Fibroblast of lung (primary cell): Measurements from ENCODE around the gene CTSG. TPM values are rescaled to one million over a fixed set of nuclear protein-coding genes. Genes with fewer than 3 reads are reported as not detected.

Experiments
- DNase-seq, 2 donors: peaks; one replicate each; pipeline versions ENCODE4 v3.0.0 to v3.0.0-alpha.2; 2010; ENCODE audit warnings: low read depth in 2 of 2
- H2AFZ ChIP-seq: 2 replicates; pipeline ENCODE4 v1.5.1; 2012; ENCODE audit warnings: low read length, control low read depth, inconsistent platforms
- H3K27ac ChIP-seq: 2 replicates; pipeline ENCODE4 v1.5.1; 2011; ENCODE audit warnings: low read length, control low read depth; ENCODE audit not compliant: insufficient read depth
- H3K27me3 ChIP-seq: 2 replicates; pipeline ENCODE4 v1.5.1; 2011; ENCODE audit warnings: mild to moderate bottlenecking, low read length; ENCODE audit not compliant: control insufficient read depth, insufficient read depth
- H3K36me3 ChIP-seq: 2 replicates; pipeline ENCODE4 v1.5.1; 2011; ENCODE audit warnings: low read length; ENCODE audit not compliant: control insufficient read depth, insufficient read depth
- H3K4me1 ChIP-seq: 2 replicates; pipeline ENCODE4 v1.5.1; 2011; ENCODE audit warnings: low read length; ENCODE audit not compliant: control insufficient read depth, insufficient read depth; ENCODE audit errors: extremely low read depth
- H3K4me2 ChIP-seq: 2 replicates; pipeline ENCODE4 v1.5.1; 2011; ENCODE audit warnings: low read length, control low read depth; ENCODE audit not compliant: insufficient read depth; ENCODE audit errors: extremely low read depth
- H3K4me3 ChIP-seq, 4 experiments: fragments of 200-600 bp in 1 of 4; sonication (generic) in 1 of 4; replicated peaks in 1 of 4; 2 replicates each; pipeline ENCODE4 v1.5.1; 2011 to 2016; ENCODE audit warnings: low read length in 4 of 4, low read depth in 3 of 4, mild to moderate bottlenecking in 3 of 4, control low read depth in 2 of 4, inconsistent platforms in 1 of 4, mixed read lengths in 1 of 4; ENCODE audit not compliant: insufficient read depth in 1 of 4; ENCODE audit errors: control extremely low read depth in 1 of 4
- H3K79me2 ChIP-seq: 2 replicates; pipeline ENCODE4 v1.5.1; 2012; ENCODE audit warnings: mild to moderate bottlenecking, low read length, inconsistent platforms; ENCODE audit not compliant: control insufficient read depth, insufficient read depth
- H3K9ac ChIP-seq: 2 replicates; pipeline ENCODE4 v1.5.1; 2011; ENCODE audit warnings: mild to moderate bottlenecking, low read length, control low read depth; ENCODE audit not compliant: insufficient read depth
- H3K9me3 ChIP-seq: 2 replicates; pipeline ENCODE4 v1.5.1; 2012; ENCODE audit warnings: low read depth, low read length; ENCODE audit not compliant: control insufficient read depth, insufficient read depth
- H4K20me1 ChIP-seq: 2 replicates; pipeline ENCODE4 v1.5.1; 2011; ENCODE audit warnings: low read length; ENCODE audit not compliant: control insufficient read depth, insufficient read depth; ENCODE audit errors: extremely low read depth
- CTCF ChIP-seq, 2 donors: IDR thresholded peaks in 1 of 2; conservative IDR thresholded peaks in 1 of 2; 1 replicate in 1 of 2; 2 replicates in 1 of 2; pipeline ENCODE4 v1.5.1; 2011 to 2012; ENCODE audit warnings: low read length in 2 of 2, control low read depth in 1 of 2, inconsistent platforms in 1 of 2, low read depth in 1 of 2, mild to moderate bottlenecking in 1 of 2
- EZH2 ChIP-seq: IDR thresholded peaks from 2 replicates; pipeline ENCODE4 v1.5.1; 2012; ENCODE audit warnings: low read length, control low read depth, mild to moderate bottlenecking; ENCODE audit errors: missing control alignments
- polyA plus RNA-seq, 2 donors: library from polyadenylated mRNA; depleted of rRNA in 1 of 2; stranded (reverse) in 1 of 2; unstranded in 1 of 2; fragments of >200 nt; gene quantifications; 2 replicates each; pipeline ENCODE4 v1.2.1, GENCODE V29; 2011 to 2012; ENCODE audit warnings: missing spikeins in 1 of 2
- total RNA-seq: library from RNA; depleted of rRNA; stranded (reverse); fragments of >200 nt; gene quantifications from 2 replicates; pipeline ENCODE4 v1.2.1, GENCODE V29; 2014

Gene CTSG
- total and polyA plus RNA-seq, 2 donors (not counting 1 experiment from before 2014, with no cell fraction given) = not detected

- DNase-seq = no peak
- H3K27me3 ChIP-seq = no peaks in the 10 kb centered on the region
- H3K79me2 ChIP-seq = no peaks in the 10 kb centered on the region
- no peaks in the 10 kb centered on the region for H4K20me1 ChIP-seq
- no peaks in the 10 kb centered on the region for H3K36me3 ChIP-seq
- H3K9me3 ChIP-seq = no peaks in the 10 kb centered on the region
- no peak overlapping the region for H3K4me3 ChIP-seq
- H3K27ac ChIP-seq = no peak overlapping the region
- TF ChIP-seq CTCF (conservative IDR thresholded peaks at IDR 0.05 in 1 of 2, IDR thresholded peaks at IDR 0.05 in 1 of 2; ENCODE audit: low read depth in 1 of 2, low read length in 2 of 2) (no peak), EZH2 (no peak)
- no peak overlapping the region for H3K9ac ChIP-seq
- H3K4me1 ChIP-seq = no peaks in the 10 kb centered on the region
- H2AFZ ChIP-seq = no peak overlapping the region
- no peak overlapping the region for H3K4me2 ChIP-seq
These were observed 31.0 kb upstream of the CTSG start for GRCh38 chr14:24607081-24607480.

GRCh38 chr14:24606297-24606696 is 30.2 kb upstream of the CTSG start:
- no peak for DNase-seq
- Histone ChIP-seq H4K20me1 (no peaks in the 10 kb centered on the region), H3K9ac (no peak overlapping the region), H3K36me3 (no peaks in the 10 kb centered on the region), H2AFZ (no peak overlapping the region), H3K27ac (no peak overlapping the region), H3K9me3 (no peaks in the 10 kb centered on the region), H3K79me2 (no peaks in the 10 kb centered on the region), H3K4me3 (no peak overlapping the region), H3K4me1 (no peaks in the 10 kb centered on the region), H3K4me2 (no peak overlapping the region), H3K27me3 (no peaks in the 10 kb centered on the region)
- TF ChIP-seq CTCF (conservative IDR thresholded peaks at IDR 0.05 in 1 of 2, IDR thresholded peaks at IDR 0.05 in 1 of 2; ENCODE audit: low read depth in 1 of 2, low read length in 2 of 2) (no peak), EZH2 (no peak)

- TF ChIP-seq EZH2 (no peak), CTCF (conservative IDR thresholded peaks at IDR 0.05 in 1 of 2, IDR thresholded peaks at IDR 0.05 in 1 of 2; ENCODE audit: low read depth in 1 of 2, low read length in 2 of 2) (peak; percentile 43 to 48)
- H3K9ac ChIP-seq = no peak overlapping the region
These were observed 29.6 kb upstream of the CTSG start for GRCh38 chr14:24605435-24606190.

More at GRCh38 chr14:24605435-24606190, 29.6 kb upstream of the CTSG start:
- Histone ChIP-seq H3K27ac (no peak overlapping the region), H3K4me1 (no peaks in the 10 kb centered on the region), H4K20me1 (no peaks in the 10 kb centered on the region), H3K79me2 (no peaks in the 10 kb centered on the region), H3K4me3 (no peak overlapping the region), H3K4me2 (no peak overlapping the region), H3K36me3 (no peaks in the 10 kb centered on the region), H2AFZ (no peak overlapping the region), H3K9me3 (no peaks in the 10 kb centered on the region), H3K27me3 (no peaks in the 10 kb centered on the region)
- no peak for DNase-seq
